PFSK-1 (cell line): Measurements from ENCODE around the gene FADS1.

Experiments used
- FOXP2 ChIP-seq: optimal IDR thresholded peaks from 2 replicates; pipeline ENCODE3; 2011; ENCODE audit warnings: borderline replicate concordance, control low read depth, inconsistent platforms; ENCODE audit not compliant: insufficient read depth; ENCODE audit errors: extremely low read length, extremely low read depth
- POLR2AphosphoS5 ChIP-seq: IDR thresholded peaks from 2 replicates; pipeline ENCODE4 v1.6.1; 2012; ENCODE audit warnings: low read depth, mild to moderate bottlenecking, control low read depth, low read length, moderate library complexity
- SIN3A ChIP-seq: IDR thresholded peaks from 2 replicates; pipeline ENCODE4 v1.6.1; 2012; ENCODE audit warnings: mild to moderate bottlenecking, low read length, moderate library complexity, borderline replicate concordance; ENCODE audit not compliant: insufficient read depth
- TAF1 ChIP-seq: IDR thresholded peaks from 2 replicates; pipeline ENCODE4 v1.6.1; 2012; ENCODE audit warnings: low read length, control low read depth, borderline replicate concordance; ENCODE audit not compliant: insufficient read depth
- TF ChIP-seq, protein P1 (sequence below), 2 experiments: IDR thresholded peaks; 2 replicates each; pipeline versions ENCODE4 v1.6.1 to v1.8.0; 2011 to 2012; ENCODE audit warnings: low read depth in 2 of 2, low read length in 2 of 2, control low read depth in 1 of 2, inconsistent platforms in 1 of 2, mild to moderate bottlenecking in 1 of 2, moderate library complexity in 1 of 2; ENCODE audit not compliant: insufficient read depth in 1 of 2

FADS1 gene

GRCh38 chr11:61778357-61778886 is 38.4 kb downstream of the FADS1 start:
- no peak for TF ChIP-seq TAF1
- TF ChIP-seq SIN3A, result no peak
- TF ChIP-seq POLR2AphosphoS5, result no peak
- TF ChIP-seq, protein P1, sequence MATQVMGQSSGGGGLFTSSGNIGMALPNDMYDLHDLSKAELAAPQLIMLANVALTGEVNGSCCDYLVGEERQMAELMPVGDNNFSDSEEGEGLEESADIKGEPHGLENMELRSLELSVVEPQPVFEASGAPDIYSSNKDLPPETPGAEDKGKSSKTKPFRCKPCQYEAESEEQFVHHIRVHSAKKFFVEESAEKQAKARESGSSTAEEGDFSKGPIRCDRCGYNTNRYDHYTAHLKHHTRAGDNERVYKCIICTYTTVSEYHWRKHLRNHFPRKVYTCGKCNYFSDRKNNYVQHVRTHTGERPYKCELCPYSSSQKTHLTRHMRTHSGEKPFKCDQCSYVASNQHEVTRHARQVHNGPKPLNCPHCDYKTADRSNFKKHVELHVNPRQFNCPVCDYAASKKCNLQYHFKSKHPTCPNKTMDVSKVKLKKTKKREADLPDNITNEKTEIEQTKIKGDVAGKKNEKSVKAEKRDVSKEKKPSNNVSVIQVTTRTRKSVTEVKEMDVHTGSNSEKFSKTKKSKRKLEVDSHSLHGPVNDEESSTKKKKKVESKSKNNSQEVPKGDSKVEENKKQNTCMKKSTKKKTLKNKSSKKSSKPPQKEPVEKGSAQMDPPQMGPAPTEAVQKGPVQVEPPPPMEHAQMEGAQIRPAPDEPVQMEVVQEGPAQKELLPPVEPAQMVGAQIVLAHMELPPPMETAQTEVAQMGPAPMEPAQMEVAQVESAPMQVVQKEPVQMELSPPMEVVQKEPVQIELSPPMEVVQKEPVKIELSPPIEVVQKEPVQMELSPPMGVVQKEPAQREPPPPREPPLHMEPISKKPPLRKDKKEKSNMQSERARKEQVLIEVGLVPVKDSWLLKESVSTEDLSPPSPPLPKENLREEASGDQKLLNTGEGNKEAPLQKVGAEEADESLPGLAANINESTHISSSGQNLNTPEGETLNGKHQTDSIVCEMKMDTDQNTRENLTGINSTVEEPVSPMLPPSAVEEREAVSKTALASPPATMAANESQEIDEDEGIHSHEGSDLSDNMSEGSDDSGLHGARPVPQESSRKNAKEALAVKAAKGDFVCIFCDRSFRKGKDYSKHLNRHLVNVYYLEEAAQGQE (IDR thresholded peaks at IDR 0.05; ENCODE audit: insufficient read depth in 1 of 2, low read depth in 2 of 2, low read length in 2 of 2), result no peak
- TF ChIP-seq FOXP2, result no peak

DNA sequence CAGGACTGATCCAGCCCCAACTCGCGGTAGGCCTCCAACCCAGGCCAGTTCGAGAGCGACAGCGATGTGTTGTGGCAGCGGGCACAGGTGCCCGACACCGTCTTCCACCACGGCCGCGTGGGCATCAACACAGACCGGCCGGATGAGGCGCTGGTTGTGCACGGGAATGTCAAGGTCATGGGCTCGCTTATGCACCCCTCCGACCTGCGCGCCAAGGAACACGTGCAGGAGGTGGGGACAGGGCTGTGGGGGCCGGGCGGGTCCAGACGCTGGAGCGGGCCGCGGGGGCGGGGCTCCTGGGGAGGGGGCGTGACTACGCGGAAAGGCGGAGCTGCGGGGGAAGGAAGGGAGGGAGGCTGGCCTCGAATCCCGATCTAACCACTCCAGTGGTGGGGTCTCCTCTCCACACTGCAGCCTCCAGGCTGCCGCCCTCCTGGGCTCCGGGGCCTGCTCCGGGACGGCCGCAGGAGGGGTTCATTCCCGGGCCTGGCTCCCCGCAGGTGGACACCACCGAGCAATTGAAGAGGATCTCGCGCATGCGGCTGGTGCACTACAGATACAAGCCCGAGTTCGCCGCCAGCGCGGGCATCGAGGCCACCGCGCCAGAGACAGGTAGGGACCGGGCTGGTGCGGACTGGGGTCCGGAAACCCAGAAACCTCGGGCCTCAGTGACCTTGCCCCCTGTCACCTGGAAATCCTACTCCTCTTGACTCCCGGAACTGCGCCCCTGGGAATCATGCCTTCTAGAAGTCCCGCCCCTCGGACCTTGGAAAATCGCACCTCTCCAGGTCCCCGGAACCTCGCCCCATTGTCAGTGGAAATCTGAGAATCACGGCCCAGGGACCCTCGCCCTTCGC is 39.3 kb downstream of the FADS1 start:
- TF ChIP-seq POLR2AphosphoS5 (no peak), FOXP2 (no peak)

DNA sequence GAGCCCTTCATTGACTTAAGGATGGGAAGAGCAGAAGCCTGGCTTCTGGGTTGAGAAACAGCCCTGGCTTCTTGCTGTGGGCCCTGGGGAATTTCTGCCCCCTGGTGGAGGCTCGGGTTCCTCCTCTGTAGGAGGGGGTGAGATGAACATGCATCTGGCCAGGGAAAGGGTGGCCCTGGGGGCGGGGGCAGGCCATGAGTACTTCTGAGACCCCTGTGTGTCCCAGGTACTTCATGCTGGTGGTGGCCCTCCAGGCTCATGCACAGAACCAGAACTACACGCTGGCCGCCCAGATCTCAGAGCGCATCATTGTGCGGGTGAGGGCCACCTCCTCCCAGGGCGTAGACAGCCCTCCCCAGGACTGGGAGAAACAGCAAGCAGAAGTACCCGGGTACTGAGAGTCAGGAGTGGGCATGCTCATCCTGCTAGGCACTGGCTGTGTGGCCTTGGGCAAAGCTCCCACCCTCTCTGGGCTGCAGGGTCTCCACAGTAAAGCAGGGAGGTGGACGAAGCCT is 40.2 kb downstream of the FADS1 start:
- no peak for TF ChIP-seq SIN3A
- TF ChIP-seq POLR2AphosphoS5, result no peak
- TF ChIP-seq, protein P1 (IDR thresholded peaks at IDR 0.05; ENCODE audit: insufficient read depth in 1 of 2, low read depth in 2 of 2, low read length in 2 of 2), result no peak
- no peak for TF ChIP-seq FOXP2
- no peak for TF ChIP-seq TAF1

DNA sequence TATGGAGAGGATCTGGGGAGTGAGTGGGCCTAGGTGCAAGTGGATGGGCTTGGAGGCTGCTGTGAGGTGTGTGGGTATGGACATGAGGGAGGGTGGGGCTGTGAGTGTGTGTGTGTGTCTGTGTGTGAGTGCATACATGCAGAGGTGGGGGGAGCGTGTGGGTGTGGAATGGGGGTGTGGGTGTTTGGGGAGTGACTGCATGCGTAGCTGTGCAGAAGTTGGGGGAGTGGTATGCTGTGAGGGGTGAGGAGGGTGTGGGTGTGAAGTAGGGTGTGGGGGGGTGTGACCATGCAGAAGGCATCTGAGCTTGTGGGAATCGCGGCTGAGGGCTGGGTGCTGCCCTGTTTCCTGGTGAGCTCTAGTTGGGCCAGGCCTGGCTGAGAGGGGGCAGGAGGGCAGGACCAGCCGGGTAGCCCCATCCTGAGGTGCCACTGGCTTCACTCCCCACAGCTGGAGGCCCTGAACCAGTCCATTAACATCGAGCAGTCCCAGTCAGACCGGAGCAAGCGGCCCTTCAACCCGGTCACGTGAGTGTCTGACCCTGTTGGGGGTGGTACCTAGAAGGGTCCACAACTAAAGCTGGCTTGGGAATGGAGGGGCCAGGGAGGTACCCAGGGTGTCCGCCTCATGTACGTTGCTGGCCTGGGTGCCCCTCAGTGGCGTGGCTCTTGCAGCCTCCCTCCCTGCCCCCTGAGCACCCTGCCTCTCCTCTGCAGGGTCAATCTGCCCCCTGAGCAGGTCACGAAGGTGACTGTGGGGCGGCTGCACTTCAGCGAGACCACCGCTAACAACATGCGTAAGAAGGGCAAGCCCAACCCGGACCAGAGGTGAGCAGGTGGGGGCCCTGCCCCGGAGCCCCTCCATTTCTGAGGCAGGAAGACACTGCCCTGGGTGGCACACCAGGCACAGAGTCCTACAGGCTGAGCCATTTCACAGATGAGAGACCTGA is 40.9 kb downstream of the FADS1 start:
- no peak for TF ChIP-seq SIN3A
- TF ChIP-seq FOXP2, result no peak
- TF ChIP-seq, protein P1 (IDR thresholded peaks at IDR 0.05; ENCODE audit: insufficient read depth in 1 of 2, low read depth in 2 of 2, low read length in 2 of 2), result no peak
- TF ChIP-seq TAF1, result no peak
- no peak for TF ChIP-seq POLR2AphosphoS5

DNA sequence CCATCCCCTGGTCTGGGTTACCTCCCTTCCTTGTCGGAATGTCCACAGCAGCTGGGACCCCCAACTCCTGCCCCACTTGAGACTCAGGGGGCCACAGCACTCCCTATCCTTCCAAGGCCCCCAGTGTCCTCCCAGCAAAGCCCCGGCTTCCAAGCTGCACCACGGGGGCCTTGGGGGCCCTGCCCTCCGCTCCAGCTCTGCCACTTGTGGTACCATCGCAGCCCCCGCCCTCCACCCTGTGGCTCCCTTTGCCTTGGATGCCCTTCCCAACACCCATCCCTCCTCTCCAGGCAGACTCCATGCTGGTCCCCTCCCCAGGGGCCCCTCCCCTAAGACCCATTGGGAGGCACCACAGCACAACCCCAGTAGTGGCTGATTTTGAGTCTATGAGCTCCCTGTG is 41.7 kb downstream of the FADS1 start:
- TF ChIP-seq SIN3A (no peak), FOXP2 (no peak), POLR2AphosphoS5 (no peak), TAF1 (no peak)
- TF ChIP-seq, protein P1 (IDR thresholded peaks at IDR 0.05; ENCODE audit: insufficient read depth in 1 of 2, low read depth in 2 of 2, low read length in 2 of 2), result no peak
